GM23338 (cell line): ENCODE data around the gene MLLT3. TPM values are rescaled to one million over a fixed set of nuclear protein-coding genes. Genes with fewer than 3 reads are reported as not detected.

Source experiments
- ATAC-seq: fragments of 200-7000 bp; cut with Tn5 transposase; 3 replicates; pipeline ENCODE4 v1.9.1; 2020
- DNase-seq: peaks from one replicate; pipeline ENCODE4 v3.0.0-alpha.2; 2015; ENCODE audit warnings: low spot score
- H2AFZ ChIP-seq: fragments of 200-600 bp; sonication (generic); 2 replicates; pipeline ENCODE4 v1.8.0; 2016; ENCODE audit warnings: antibody characterized with exemption, mild to moderate bottlenecking, moderate library complexity
- H3F3A ChIP-seq: fragments of 200-600 bp; sonication (generic); replicated peaks from 2 replicates; pipeline ENCODE4 v1.8.0; 2017; ENCODE audit warnings: antibody characterized with exemption, mixed run types, low read depth
- H3K27ac ChIP-seq: fragments of 200-600 bp; sonication (generic); 2 replicates; pipeline ENCODE4 v1.6.1; 2016; ENCODE audit warnings: low read depth
- H3K27me3 ChIP-seq: fragments of 200-600 bp; sonication (generic); 2 replicates; pipeline ENCODE4 v1.8.0; 2016; ENCODE audit warnings: mild to moderate bottlenecking, mixed run types, moderate library complexity; ENCODE audit not compliant: insufficient read depth
- H3K36me3 ChIP-seq: fragments of 200-600 bp; sonication (generic); 2 replicates; pipeline ENCODE4 v1.8.0; 2016; ENCODE audit warnings: mild to moderate bottlenecking; ENCODE audit not compliant: insufficient read depth
- H3K4me1 ChIP-seq: fragments of 200-600 bp; sonication (generic); 2 replicates; pipeline ENCODE4 v1.8.0; 2016; ENCODE audit warnings: mild to moderate bottlenecking, moderate library complexity; ENCODE audit not compliant: insufficient read depth
- H3K4me2 ChIP-seq: fragments of 200-600 bp; sonication (generic); 2 replicates; pipeline ENCODE4 v1.7.1; 2017; ENCODE audit warnings: mixed run types
- H3K4me3 ChIP-seq: fragments of 200-600 bp; sonication (generic); 2 replicates; pipeline ENCODE4 v1.6.1; 2016; ENCODE audit warnings: mixed run types
- H3K79me2 ChIP-seq: fragments of 200-600 bp; sonication (generic); replicated peaks from 2 replicates; pipeline ENCODE4 v1.8.0; 2017; ENCODE audit warnings: mild to moderate bottlenecking; ENCODE audit not compliant: insufficient read depth
- H3K9me2 ChIP-seq: fragments of 200-600 bp; sonication (generic); 2 replicates; pipeline ENCODE4 v1.8.0; 2017; ENCODE audit not compliant: insufficient read depth
- H4K20me1 ChIP-seq: fragments of 200-600 bp; sonication (generic); replicated peaks from 2 replicates; pipeline ENCODE4 v1.8.0; 2017; ENCODE audit warnings: mild to moderate bottlenecking; ENCODE audit not compliant: insufficient read depth
- H3K27ac Mint-ChIP-seq: 2 replicates; pipeline ENCODE4 v1.8.0; 2020; ENCODE audit warnings: inconsistent platforms, mild to moderate bottlenecking, moderate library complexity, mixed read lengths
- H3K27me3 Mint-ChIP-seq: 3 replicates; pipeline ENCODE4 v1.8.0; 2022; ENCODE audit warnings: low read depth, mild to moderate bottlenecking, moderate library complexity, mixed read lengths, inconsistent platforms; ENCODE audit not compliant: insufficient read depth, poor library complexity
- H3K36me3 Mint-ChIP-seq: 3 replicates; pipeline ENCODE4 v1.8.0; 2021; ENCODE audit warnings: low read depth, mild to moderate bottlenecking, inconsistent platforms, moderate library complexity, mixed read lengths
- H3K4me1 Mint-ChIP-seq: 3 replicates; pipeline ENCODE4 v1.8.0; 2020; ENCODE audit warnings: mild to moderate bottlenecking, inconsistent platforms, mixed read lengths
- H3K4me3 Mint-ChIP-seq: 3 replicates; pipeline ENCODE4 v1.8.0; 2021; ENCODE audit warnings: moderate library complexity, mild to moderate bottlenecking, inconsistent platforms, mixed read lengths
- H3K9me3 Mint-ChIP-seq: 3 replicates; pipeline ENCODE4 v1.8.0; 2020; ENCODE audit warnings: moderate library complexity, mild to moderate bottlenecking, inconsistent platforms, mixed read lengths
- CREB1 ChIP-seq: fragments of 250-450 bp; sonication (Bioruptor Pico); IDR thresholded peaks from 2 replicates; pipeline ENCODE4 v1.5.0; 2020; ENCODE audit warnings: low read depth, mild to moderate bottlenecking, moderate library complexity
- ETS1 ChIP-seq: IDR thresholded peaks from 2 replicates; pipeline ENCODE4 v1.6.1; 2016; ENCODE audit warnings: antibody characterized with exemption
- POLR2AphosphoS5 ChIP-seq: IDR thresholded peaks from 2 replicates; pipeline ENCODE4 v1.6.1; 2016; ENCODE audit warnings: antibody characterized with exemption, low read depth
- REST ChIP-seq: IDR thresholded peaks from one replicate; pipeline ENCODE4 v1.6.1; 2018; ENCODE audit warnings: antibody characterized with exemption; ENCODE audit not compliant: unreplicated experiment
- STAT1 ChIP-seq: IDR thresholded peaks from one replicate; pipeline ENCODE4 v1.6.1; 2016; ENCODE audit warnings: antibody characterized with exemption; ENCODE audit not compliant: unreplicated experiment
- ZNF114 ChIP-seq: fragments of 250-450 bp; sonication (Bioruptor Pico); IDR thresholded peaks from 2 replicates; pipeline ENCODE4 v1.5.0; 2020; ENCODE audit warnings: mild to moderate bottlenecking, moderate library complexity
- polyA plus RNA-seq: library from polyadenylated mRNA; unstranded; fragments of >200 nt; fragmentation: Nextera tagmentation; extraction: Ambion mirVana; gene quantifications from 2 replicates; pipeline ENCODE4 v1.2.1, GENCODE V29; 2016
- total RNA-seq: library from RNA; depleted of rRNA; stranded (reverse); fragments of >200 nt; shearing (Covaris generic); gene quantifications from 2 replicates; pipeline ENCODE4 v1.2.3, GENCODE V29; 2014

The MLLT3 gene
- total and polyA plus RNA-seq, 2 experiments from 2014 or later: 7.5 to 9.5 TPM

DNA sequence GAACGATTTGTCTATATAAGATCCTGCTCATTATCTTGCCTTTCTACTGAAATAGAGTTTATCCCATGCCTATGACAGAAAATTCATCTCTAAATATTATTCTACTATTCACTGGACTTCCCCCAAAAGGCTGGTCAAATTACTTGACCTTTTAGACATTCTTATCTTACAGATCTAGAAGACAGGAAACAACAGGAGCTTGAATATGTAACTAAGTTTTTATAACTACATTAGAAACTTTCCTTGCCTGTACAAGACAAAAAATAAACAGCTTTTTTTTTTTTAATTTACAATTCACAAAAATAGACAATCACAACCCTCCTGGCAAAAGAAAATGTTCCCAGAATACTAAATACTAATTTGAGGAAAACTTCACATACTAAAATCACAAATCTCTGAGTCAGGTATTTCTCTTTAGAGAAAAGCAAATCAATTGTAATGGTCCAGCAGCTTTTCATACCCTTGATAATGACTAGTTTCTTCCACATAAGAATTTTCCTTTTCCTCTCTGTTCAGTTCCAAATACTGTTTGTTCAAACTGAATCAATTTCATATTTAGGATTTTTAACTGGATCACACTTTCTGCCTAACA is 68.6 kb downstream of the MLLT3 start:
- ATAC-seq: no peak
- Histone ChIP-seq H3K9me2 (no peaks in the 10 kb centered on the region), H3F3A (no peaks in the 10 kb centered on the region), H3K27me3 (no peaks in the 10 kb centered on the region), H3K4me2 (no peak overlapping the region), H3K27ac (no peak overlapping the region), H2AFZ (no peak overlapping the region), H3K36me3 (no peaks in the 10 kb centered on the region), H4K20me1 (no peaks in the 10 kb centered on the region), H3K79me2 (no peaks in the 10 kb centered on the region), H3K4me3 (no peak overlapping the region), H3K4me1 (peaks cover 25% of the 10 kb centered on the region)
- H3K27me3 Mint-ChIP-seq: peaks cover 2% of the 10 kb centered on the region
- H3K36me3 Mint-ChIP-seq: no peaks in the 10 kb centered on the region
- TF ChIP-seq STAT1 (no peak), POLR2AphosphoS5 (no peak), ETS1 (no peak), ZNF114 (CRISPR knock-in tag) (no peak), REST (no peak)
- no peak for DNase-seq
- H3K27ac Mint-ChIP-seq: no peak overlapping the region
- H3K9me3 Mint-ChIP-seq: no peaks in the 10 kb centered on the region
- no peak overlapping the region for H3K4me3 Mint-ChIP-seq
- peaks cover 46% of the 10 kb centered on the region for H3K4me1 Mint-ChIP-seq

DNA sequence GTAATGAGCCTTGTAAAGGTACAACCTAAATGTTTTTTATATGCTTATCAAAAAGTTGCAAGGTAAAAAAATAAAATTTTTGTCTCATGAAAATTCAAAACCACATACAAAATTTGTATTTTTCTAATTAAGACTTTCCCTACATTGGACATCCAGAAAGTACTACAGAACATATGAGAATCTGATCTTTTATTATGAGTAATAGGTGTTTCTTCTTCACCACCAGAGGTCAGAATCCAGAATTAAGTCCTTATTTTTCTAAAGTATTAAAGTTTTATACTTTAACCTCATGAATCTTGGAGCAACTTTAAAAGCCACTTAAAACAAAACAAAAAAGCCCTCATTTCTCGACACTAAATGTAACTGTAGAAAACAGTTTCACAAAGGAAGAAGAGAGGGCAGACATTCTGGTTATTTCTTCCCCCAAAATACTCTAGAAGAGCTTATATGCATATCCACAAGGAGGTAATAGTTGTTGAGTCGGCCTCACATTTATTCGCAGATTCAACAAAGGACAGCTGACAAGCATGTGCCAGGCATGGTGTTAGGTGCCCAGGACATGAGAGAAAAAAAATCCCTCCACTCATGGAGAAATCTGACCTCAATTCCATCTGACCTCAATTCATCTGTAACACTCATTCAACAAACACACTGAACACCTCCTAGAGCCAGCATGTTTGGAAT is 69.3 kb downstream of the MLLT3 start:
- Histone ChIP-seq H3K4me2 (no peak overlapping the region), H3K79me2 (no peaks in the 10 kb centered on the region), H3K36me3 (no peaks in the 10 kb centered on the region), H3K9me2 (no peaks in the 10 kb centered on the region), H2AFZ (no peak overlapping the region), H3F3A (no peaks in the 10 kb centered on the region), H3K27me3 (no peaks in the 10 kb centered on the region), H3K4me1 (peaks cover 20% of the 10 kb centered on the region), H3K27ac (no peak overlapping the region), H4K20me1 (no peaks in the 10 kb centered on the region), H3K4me3 (no peak overlapping the region)
- Mint-ChIP-seq H3K4me1 (peaks cover 39% of the 10 kb centered on the region), H3K4me3 (no peak overlapping the region), H3K27me3 (peaks cover 2% of the 10 kb centered on the region), H3K9me3 (no peaks in the 10 kb centered on the region), H3K36me3 (no peaks in the 10 kb centered on the region), H3K27ac (no peak overlapping the region)
- DNase-seq (no peak), ATAC-seq (no peak)
- TF ChIP-seq REST (no peak), POLR2AphosphoS5 (no peak), CREB1 (no peak)
